COLO668 (cell line): ENCODE measurements around the gene HNRNPA1L2.
A peak's percentile ranks its signal among the peaks of the same experiment; 100 is the strongest.
"Not testable (repeated sequence)": the region's sequence is repeated elsewhere in the genome, so short reads cannot be mapped to it uniquely, and the experiment has no call there.

ENCODE experiments used
- DNase-seq: peaks from one replicate; lab custom pipeline; 2025; ENCODE audit not compliant: unreplicated experiment; lab: John Stamatoyannopoulos, UW

HNRNPA1L2 gene

GRCh38 chr13:52644108-52644507 lies 1.9 kb downstream of the HNRNPA1L2 start:
- DNase-seq = peak; percentile 40

GRCh38 chr13:52646967-52647366 lies 4.7 kb downstream of the HNRNPA1L2 start:
- no peak for DNase-seq

- DNase-seq = no peak
These were observed 8.5 kb downstream of the HNRNPA1L2 start for GRCh38 chr13:52650731-52651130.

DNA sequence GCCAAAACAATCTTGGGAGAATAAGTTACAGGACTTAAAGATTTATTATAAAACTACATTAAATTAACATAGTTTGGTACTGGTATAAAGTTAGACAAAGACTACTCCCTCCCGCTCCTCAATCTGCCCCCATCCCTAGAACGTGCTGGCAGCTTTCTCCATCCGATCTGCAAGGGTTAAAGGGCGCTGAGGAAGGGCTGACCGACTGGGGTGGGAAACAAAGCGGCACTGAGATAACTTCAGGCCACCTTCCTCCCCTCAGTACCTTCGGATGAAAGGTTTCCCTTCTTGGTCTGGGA lies 9.6 kb downstream of the HNRNPA1L2 start:
- DNase-seq = no peak

DNA sequence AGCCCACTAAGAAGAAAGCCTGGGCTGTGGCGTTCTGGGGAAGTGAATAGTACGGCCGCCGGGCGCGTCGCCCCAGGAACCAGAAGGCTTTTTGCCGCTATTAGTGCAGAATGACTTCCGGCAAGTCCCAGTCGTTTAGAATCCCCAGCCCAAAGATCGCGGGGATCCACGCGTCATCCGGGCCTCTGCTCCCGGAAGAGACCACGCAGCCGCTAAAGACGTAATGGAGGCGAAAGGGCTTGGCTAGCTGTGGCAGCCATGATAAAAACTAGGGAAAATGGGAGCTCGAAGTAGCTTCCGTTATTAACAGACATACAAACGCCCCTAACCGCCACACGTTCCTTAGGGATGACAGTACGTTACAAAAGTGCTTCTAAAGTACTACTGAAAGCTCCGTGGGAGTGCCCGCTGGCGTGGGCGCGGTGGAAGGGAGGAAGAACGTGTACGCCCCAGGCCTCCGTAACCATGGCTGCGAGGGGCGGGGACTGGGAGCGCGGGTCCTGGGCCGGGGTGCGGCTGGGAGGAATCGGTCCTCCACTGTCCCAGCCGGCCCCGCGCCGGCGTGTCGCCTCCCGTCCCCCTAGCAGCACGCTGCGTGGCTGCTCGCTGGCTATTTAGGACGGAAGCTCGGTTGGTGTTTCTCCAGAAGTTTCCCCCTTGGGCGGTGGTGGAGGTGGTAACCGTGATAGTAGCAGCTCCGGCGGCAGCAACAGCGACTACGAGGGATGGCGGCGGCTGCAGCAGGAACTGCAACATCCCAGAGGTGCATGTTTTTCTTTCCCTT lies 10.2 kb downstream of the HNRNPA1L2 start, which contains the start of gene SUGT1:
TSS of gene SUGT1 (plus strand) at position 641 of the 784 bp plus-strand sequence. CDS start at position 726, 85 bp downstream.
- peak; percentile 100 for DNase-seq

GRCh38 chr13:52652980-52653303 lies 10.7 kb downstream of the HNRNPA1L2 start:
- peak; percentile 76 for DNase-seq

DNA sequence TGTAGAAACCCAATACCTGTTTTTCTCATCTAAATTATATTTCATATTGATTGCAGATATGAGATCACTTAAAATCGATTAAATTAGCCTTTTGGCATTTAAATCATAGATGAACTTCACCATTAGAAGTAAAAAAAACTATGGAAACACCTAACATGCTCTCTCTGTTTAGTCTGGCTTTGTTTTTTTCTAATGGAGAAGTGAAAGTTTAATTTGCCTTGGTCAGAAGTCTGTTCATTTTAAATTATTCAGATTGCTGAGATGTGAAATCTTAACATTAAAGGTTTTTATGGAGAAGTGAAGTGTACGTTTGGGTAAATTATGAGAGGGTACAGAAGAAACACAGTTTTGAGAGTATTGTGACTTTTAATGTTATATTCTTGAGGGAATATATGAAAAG lies 17.1 kb downstream of the HNRNPA1L2 start:
- no peak for DNase-seq

GRCh38 chr13:52664272-52664671 lies 22.0 kb downstream of the HNRNPA1L2 start:
- DNase-seq = no peak

DNA sequence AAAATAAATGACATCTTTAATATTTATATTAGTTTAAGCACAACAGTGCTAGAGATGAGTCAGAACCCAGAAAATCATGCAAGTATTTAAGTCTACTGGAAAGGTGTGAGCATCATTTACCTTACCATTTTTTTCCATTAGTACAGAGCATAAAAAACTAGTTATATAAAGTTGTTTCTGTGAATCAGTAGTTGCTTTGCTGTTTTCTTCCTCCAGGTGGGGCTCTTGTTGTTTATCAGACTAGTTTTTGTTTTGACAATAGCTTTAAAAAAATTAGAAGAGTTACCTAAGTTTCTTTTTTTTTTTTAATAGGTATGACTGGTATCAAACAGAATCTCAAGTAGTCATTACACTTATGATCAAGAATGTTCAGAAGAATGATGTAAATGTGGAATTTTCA lies 23.1 kb downstream of the HNRNPA1L2 start:
- DNase-seq = no peak

DNA sequence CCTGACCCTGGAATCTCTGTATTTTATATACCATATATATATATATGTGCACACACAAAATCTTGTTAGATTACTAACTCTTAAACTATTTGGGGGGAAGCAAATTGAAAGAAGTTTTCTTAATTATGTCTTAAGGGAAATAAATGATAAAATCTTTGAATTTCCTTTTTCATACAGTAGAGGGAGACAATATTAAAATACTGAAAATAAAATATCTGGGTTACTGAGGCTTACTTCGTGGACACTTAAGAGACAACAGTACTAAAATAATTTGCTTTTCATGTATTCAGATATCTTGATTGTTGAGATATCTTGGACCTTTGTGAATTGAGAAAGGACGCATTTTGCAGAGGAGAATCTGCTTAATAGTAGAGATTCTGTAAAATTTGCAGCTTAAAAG lies 27.4 kb downstream of the HNRNPA1L2 start:
- no peak for DNase-seq

DNA sequence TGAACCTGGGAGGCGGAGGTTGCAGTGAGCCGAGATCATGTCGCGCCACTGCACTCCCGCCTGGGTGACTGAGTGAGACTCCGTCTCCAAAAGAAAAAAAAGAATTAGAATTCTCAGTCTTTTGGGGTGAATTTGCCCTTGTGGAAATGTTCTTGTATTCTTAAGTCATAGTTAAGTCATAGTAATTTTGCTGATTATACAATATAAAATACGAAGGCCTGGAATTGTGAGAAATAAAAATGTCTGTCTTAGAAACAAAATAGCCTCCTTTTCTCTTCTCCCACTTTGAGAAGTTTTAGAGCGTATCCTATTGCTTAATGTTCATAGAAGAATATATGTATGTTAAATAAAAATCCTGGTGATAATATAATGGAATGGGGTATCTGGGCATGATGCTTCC lies 28.5 kb downstream of the HNRNPA1L2 start:
- no peak for DNase-seq

GRCh38 chr13:52673465-52673864 lies 31.2 kb downstream of the HNRNPA1L2 start:
- no peak for DNase-seq

DNA sequence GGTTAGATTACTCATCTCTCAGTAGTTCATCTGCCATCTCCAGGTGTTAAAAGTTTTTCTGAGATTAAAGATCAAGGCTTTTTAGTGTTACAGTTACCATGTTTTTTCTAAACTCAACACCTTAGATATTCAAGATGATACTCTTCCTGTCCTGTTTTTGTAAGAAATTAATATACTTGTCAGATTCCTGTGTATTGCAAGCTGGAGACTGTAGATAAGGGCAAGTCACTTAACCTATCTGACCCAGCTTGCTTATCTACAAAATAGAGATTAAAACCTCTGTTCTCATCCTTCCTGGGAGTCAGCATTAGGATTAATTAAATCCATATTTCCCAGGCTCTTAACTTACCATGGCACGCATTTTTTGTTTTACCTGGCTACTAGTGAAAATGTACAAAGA lies 35.6 kb downstream of the HNRNPA1L2 start:
- no peak for DNase-seq

DNA sequence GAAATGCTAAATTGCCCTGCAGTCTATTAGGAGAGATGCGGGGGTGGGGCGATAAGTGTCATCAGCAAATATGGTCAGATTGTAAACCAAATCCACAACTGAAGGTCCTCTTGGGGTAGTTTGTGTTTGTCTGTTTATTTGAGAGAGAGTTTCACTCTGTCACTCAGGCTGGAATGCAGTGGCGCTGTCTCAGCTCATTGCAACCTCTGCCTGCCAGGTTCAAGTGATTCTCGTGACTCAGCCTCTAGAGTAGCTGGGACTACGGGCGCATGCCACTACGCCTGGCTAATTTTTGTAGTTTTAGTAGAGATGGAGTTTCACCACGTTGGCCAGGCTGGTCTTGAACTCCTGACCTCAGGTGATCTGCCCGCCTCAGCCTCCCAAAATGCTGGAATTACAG lies 43.6 kb downstream of the HNRNPA1L2 start:
- DNase-seq = not testable (repeated sequence)

- DNase-seq = no peak
These were observed 44.1 kb downstream of the HNRNPA1L2 start for GRCh38 chr13:52686376-52686775.
